Mononuclear cell (primary cell): ENCODE results near the gene TXNDC17. TPM values are rescaled to one million over a fixed set of nuclear protein-coding genes. Genes with fewer than 3 reads are reported as not detected.

Experiments
- H3K27me3 ChIP-seq: 2 replicates; pipeline ENCODE4 v1.6.0; 2011; ENCODE audit warnings: low read length, control low read depth; ENCODE audit not compliant: insufficient read depth
- H3K4me1 ChIP-seq: 2 replicates; pipeline ENCODE4 v1.5.1; 2011; ENCODE audit warnings: mild to moderate bottlenecking, low read length, control low read depth; ENCODE audit not compliant: insufficient read depth
- H3K4me3 ChIP-seq: 2 replicates; pipeline ENCODE4 v1.5.1; 2011; ENCODE audit warnings: mild to moderate bottlenecking, low read length, moderate library complexity
- H3K9me3 ChIP-seq: 2 replicates; pipeline ENCODE4 v1.5.1; 2011; ENCODE audit warnings: low read depth, mild to moderate bottlenecking, control low read depth, low read length
- total RNA-seq: library from RNA; depleted of rRNA; stranded (reverse); fragments of >200 nt; gene quantifications from one replicate; pipeline ENCODE4 v1.2.3, GENCODE V29; 2012

TXNDC17 gene
- total RNA-seq, 1 donor, result 16.3 TPM

- Histone ChIP-seq H3K27me3 (no peaks in the 10 kb centered on the region), H3K4me1 (peaks cover 14% of the 10 kb centered on the region), H3K9me3 (no peaks in the 10 kb centered on the region), H3K4me3 (no peak overlapping the region)
Observed at GRCh38 chr17:6666077-6666521, 25.2 kb downstream of the TXNDC17 start.

GRCh38 chr17:6666557-6666956, 25.7 kb downstream of the TXNDC17 start:
- Histone ChIP-seq H3K9me3 (no peaks in the 10 kb centered on the region), H3K27me3 (no peaks in the 10 kb centered on the region), H3K4me3 (no peak overlapping the region), H3K4me1 (peaks cover 9% of the 10 kb centered on the region)

- H3K4me3 ChIP-seq, result no peak overlapping the region
- no peaks in the 10 kb centered on the region for H3K9me3 ChIP-seq
- H3K27me3 ChIP-seq, result no peaks in the 10 kb centered on the region
- peaks cover under 1% of the 10 kb centered on the region for H3K4me1 ChIP-seq
Observed at GRCh38 chr17:6667516-6667915, 26.7 kb downstream of the TXNDC17 start.

- H3K27me3 ChIP-seq, result no peaks in the 10 kb centered on the region
- no peaks in the 10 kb centered on the region for H3K9me3 ChIP-seq
- no peak overlapping the region for H3K4me3 ChIP-seq
- no peaks in the 10 kb centered on the region for H3K4me1 ChIP-seq
Observed at GRCh38 chr17:6668219-6668618, 27.4 kb downstream of the TXNDC17 start.

GRCh38 chr17:6668727-6669425, 28.0 kb downstream of the TXNDC17 start:
- Histone ChIP-seq H3K9me3 (no peaks in the 10 kb centered on the region), H3K27me3 (no peaks in the 10 kb centered on the region), H3K4me1 (no peaks in the 10 kb centered on the region), H3K4me3 (no peak overlapping the region)

GRCh38 chr17:6669479-6670212, 28.8 kb downstream of the TXNDC17 start:
- no peaks in the 10 kb centered on the region for H3K27me3 ChIP-seq
- no peaks in the 10 kb centered on the region for H3K9me3 ChIP-seq
- H3K4me3 ChIP-seq, result no peak overlapping the region
- H3K4me1 ChIP-seq, result no peaks in the 10 kb centered on the region

GRCh38 chr17:6670571-6670970, 29.7 kb downstream of the TXNDC17 start:
- no peaks in the 10 kb centered on the region for H3K27me3 ChIP-seq
- no peaks in the 10 kb centered on the region for H3K4me1 ChIP-seq
- no peak overlapping the region for H3K4me3 ChIP-seq
- no peaks in the 10 kb centered on the region for H3K9me3 ChIP-seq

GRCh38 chr17:6670999-6671398, 30.1 kb downstream of the TXNDC17 start:
- Histone ChIP-seq H3K9me3 (no peaks in the 10 kb centered on the region), H3K4me1 (no peaks in the 10 kb centered on the region), H3K4me3 (no peak overlapping the region), H3K27me3 (no peaks in the 10 kb centered on the region)

- Histone ChIP-seq H3K27me3 (no peaks in the 10 kb centered on the region), H3K9me3 (no peaks in the 10 kb centered on the region), H3K4me3 (no peak overlapping the region), H3K4me1 (no peaks in the 10 kb centered on the region)
Observed at GRCh38 chr17:6671431-6671830, 30.6 kb downstream of the TXNDC17 start.

- H3K4me1 ChIP-seq, result no peaks in the 10 kb centered on the region
- no peak overlapping the region for H3K4me3 ChIP-seq
- H3K9me3 ChIP-seq, result no peaks in the 10 kb centered on the region
- peaks cover 19% of the 10 kb centered on the region for H3K27me3 ChIP-seq
Observed at GRCh38 chr17:6674586-6674985, 33.7 kb downstream of the TXNDC17 start.

GRCh38 chr17:6675201-6675825, 34.5 kb downstream of the TXNDC17 start:
- no peaks in the 10 kb centered on the region for H3K9me3 ChIP-seq
- H3K4me1 ChIP-seq, result no peaks in the 10 kb centered on the region
- peaks cover 19% of the 10 kb centered on the region for H3K27me3 ChIP-seq
- no peak overlapping the region for H3K4me3 ChIP-seq

- Histone ChIP-seq H3K9me3 (no peaks in the 10 kb centered on the region), H3K27me3 (peaks cover 22% of the 10 kb centered on the region), H3K4me3 (no peak overlapping the region), H3K4me1 (no peaks in the 10 kb centered on the region)
Observed at GRCh38 chr17:6676802-6677157, 35.9 kb downstream of the TXNDC17 start.

- H3K4me1 ChIP-seq, result no peaks in the 10 kb centered on the region
- H3K27me3 ChIP-seq, result peaks cover 22% of the 10 kb centered on the region
- H3K9me3 ChIP-seq, result no peaks in the 10 kb centered on the region
- no peak overlapping the region for H3K4me3 ChIP-seq
Observed at GRCh38 chr17:6677158-6677831, 36.4 kb downstream of the TXNDC17 start.

- Histone ChIP-seq H3K4me1 (no peaks in the 10 kb centered on the region), H3K9me3 (no peaks in the 10 kb centered on the region), H3K4me3 (no peak overlapping the region), H3K27me3 (peaks cover 22% of the 10 kb centered on the region)
Observed at GRCh38 chr17:6677946-6678345, 37.1 kb downstream of the TXNDC17 start.

GRCh38 chr17:6679241-6679640, 38.4 kb downstream of the TXNDC17 start:
- no peak overlapping the region for H3K4me3 ChIP-seq
- H3K9me3 ChIP-seq, result no peaks in the 10 kb centered on the region
- H3K4me1 ChIP-seq, result no peaks in the 10 kb centered on the region
- peaks cover 22% of the 10 kb centered on the region for H3K27me3 ChIP-seq
